ENCODE results near the gene IFNL4.
A peak's percentile ranks its signal among the peaks of the same experiment; 100 is the strongest.
"Not testable (repeated sequence)": the region's sequence is repeated elsewhere in the genome, so short reads cannot be mapped to it uniquely, and the experiment has no call there.

The IFNL4 gene

GRCh38 chr19:39219108-39219507 is 29.5 kb downstream of the IFNL4 start:
- not testable (repeated sequence) for DNase-seq (ENCODE audit: low spot score)

- DNase-seq (ENCODE audit: low spot score) = no peak
Observed at GRCh38 chr19:39218230-39219007, 30.2 kb downstream of the IFNL4 start.

GRCh38 chr19:39217094-39217493 is 31.6 kb downstream of the IFNL4 start:
- no peak for DNase-seq (ENCODE audit: low spot score)

DNA sequence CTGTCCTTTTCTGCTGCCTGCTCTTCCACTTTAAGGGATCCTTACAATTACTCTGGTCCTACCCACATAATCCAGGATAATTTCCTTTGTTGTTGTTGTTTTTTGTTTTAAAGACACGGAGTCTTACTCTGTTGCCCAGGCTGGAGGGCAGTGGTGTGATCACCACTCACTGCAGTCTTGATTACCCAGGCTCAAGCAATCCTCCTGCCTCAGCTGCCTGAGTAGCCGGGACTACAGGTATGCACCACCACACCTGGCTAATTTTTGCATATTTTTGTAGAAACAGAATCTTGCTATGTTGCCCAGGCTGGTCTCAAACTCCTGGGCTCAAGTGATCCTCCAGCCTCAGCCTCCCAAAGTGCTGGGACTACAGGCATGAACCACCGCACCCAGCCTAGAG is 33.3 kb downstream of the IFNL4 start:
- DNase-seq (ENCODE audit: low spot score) = not testable (repeated sequence)

GRCh38 chr19:39212375-39212742 is 36.3 kb downstream of the IFNL4 start:
- DNase-seq (ENCODE audit: low spot score) = no peak

- DNase-seq (ENCODE audit: low spot score) = no peak
Observed at GRCh38 chr19:39211731-39212374, 36.8 kb downstream of the IFNL4 start.

- no peak for DNase-seq (ENCODE audit: low spot score)
Observed at GRCh38 chr19:39209196-39209595, 39.5 kb downstream of the IFNL4 start.

DNA sequence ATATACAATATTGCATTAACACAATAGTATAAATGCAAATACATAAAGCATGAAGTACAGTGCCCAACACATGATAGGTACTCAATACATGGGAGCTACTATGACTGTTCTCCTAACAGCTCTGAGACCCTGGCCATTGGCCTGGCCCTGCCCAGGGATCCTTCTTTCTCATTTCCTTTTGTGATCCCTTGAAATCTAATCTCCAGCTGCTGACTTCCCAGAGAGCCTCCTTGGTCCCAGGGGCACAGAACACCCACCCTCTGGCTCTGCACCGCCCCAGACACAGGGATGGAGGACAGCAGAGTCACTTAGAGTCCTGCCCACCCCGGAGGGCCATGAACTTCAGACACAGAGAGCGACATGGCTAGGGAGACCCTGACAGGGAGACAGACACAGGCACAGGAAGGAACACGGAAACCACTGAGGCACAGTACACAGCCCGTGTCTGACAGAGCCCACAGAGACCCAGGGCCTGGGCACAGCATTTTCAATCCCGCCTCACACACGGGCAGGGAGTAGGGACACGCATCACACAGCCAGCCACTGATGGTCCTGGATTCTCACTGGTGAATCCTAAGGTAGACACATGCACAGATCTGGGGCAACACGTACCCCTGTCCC is 40.4 kb downstream of the IFNL4 start:
- no peak for DNase-seq (ENCODE audit: low spot score)

GRCh38 chr19:39207293-39207836 is 41.3 kb downstream of the IFNL4 start:
- no peak for DNase-seq (ENCODE audit: low spot score)

GRCh38 chr19:39206122-39206521 is 42.5 kb downstream of the IFNL4 start:
- DNase-seq (ENCODE audit: low spot score) = no peak

DNA sequence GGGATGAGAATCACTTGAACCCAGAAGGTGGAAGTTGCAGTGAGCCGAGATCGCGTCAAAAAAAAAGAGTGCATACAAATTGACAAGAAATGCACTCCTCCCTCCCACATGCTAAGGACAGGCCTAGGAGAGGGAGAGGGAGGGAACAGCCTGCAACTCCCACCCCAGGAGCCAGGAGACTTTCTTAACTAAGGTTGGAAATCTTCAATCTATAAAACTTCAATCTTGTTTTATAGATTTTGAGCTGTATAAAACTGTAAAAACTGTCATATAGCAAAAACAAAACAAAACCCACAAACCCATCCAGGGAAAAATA is 43.2 kb downstream of the IFNL4 start:
- no peak for DNase-seq (ENCODE audit: low spot score)

DNA sequence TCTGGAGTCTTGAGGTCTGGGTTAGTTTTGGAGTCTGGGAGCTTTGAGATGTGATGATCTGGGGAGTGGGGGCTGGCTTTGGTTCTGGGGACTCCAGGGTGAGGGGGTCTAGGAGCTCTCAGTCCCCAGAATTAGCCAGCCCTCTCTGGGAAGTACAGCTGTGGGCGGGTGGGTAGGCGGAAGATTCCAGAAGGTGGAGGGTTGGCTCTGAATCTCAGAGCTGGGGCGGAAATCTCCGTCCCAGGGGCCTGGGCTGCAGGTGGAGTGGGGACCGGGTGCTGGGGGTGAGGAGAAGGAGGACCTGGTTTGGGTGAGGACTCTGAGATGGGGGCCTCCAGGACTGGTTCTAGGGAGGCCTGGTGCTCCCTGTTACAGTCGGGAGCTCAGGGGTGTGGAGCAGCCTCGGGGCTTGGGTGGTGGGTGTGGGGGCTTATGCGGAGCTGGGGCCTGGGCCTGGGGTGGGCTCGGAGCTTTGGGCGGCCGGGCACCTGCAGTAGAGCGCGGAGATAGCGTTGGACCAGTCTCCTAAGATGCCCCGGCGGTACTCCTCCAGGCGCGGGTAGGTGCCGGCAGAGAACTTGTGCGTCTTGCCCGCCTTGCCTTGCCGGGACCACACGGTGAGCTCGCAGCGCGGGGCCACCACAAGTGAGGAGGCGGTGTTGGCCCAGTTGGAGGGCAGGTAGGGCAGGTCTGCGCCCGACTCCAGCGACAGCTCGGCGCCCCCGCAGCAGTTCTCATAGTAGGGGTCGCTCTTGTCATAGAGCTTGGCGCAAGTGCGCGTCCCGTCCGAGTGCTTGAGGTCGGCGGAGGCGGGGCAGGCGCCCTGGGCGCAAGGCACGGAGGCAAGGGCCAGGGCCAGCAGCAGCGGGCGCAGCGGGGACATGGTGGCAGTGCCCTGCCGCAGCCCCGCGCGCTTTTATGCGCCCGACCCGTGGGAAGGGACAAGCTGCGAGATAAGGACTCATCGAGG is 45.0 kb downstream of the IFNL4 start, which contains the start of gene SYCN:
SYCN (minus strand) TSS at position 892 of the 970 bp plus-strand sequence; CDS start at position 883, 9 bp downstream.
- no peak for DNase-seq (ENCODE audit: low spot score)

- DNase-seq (ENCODE audit: low spot score) = no peak
Observed at GRCh38 chr19:39202998-39203355, 45.7 kb downstream of the IFNL4 start.

DNA sequence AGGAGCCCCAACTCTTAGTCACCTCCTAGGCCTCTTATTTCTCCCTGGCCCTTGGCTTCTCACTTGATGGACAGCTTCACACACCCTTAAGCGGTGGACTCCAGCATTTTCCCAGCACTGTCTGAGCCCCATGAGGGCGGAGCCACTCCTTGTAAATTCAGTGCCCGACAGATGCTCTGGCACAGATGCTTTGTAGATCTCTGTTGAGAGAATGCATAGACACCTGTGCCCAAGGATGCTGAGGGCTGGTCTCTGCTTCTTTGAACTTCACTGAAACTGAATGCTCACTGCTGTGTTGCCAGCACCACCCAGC is 47.9 kb downstream of the IFNL4 start:
- no peak for DNase-seq (ENCODE audit: low spot score)

DNA sequence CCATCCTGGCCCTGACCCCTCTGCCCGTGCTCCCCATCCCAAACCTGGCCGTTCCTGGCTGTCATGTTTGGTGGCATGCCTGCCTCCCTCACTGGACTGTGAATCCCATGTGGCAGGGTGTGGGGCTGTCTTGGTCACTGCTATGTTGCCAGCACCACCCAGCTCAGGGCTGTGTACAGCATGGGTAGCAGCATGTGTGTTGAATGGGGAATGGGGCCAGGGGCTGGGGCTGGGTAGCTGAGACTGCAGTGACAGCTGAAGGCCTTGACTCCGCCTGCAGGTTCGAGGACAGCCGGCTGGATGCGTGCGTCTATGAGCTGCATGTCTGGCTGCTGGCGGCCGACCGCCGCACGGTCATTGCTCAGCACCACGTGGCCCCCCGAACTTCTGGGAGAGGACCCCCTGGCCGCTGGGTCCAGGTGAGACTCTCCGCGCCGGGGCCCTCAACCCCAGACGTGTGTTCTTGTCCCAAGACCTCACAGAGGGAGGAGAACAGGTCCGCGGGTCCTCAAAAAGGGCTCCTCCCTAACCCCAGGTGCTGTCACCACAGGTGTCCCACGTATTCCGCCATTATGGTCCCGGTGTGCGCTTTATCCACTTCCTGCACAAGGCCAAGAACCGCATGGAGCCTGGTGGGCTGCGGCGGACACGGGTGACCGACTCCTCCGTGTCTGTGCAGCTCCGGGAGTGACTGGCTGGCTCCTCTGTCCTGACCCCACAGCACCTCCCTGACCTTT is 48.4 kb downstream of the IFNL4 start:
- no peak for DNase-seq (ENCODE audit: low spot score)

DNA sequence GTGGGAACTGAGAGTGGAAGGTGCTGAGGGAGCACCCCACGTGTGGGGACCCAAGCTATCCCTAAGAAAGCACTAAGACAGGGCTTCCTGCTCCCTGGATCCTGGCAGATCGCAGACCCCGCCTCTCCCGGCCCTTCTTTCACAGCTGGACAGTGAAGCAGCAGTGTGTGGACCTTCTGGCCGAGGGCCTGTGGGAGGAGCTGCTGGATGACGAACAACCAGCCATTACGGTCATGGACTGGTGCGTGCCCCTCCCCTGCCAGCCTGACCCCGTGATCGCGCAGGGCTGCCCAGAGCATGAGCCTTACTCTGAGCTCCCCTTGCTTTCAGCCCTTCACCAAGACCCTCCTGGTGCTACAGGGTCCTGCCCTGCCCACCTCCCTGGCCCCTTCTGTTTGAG is 49.6 kb downstream of the IFNL4 start:
- peak; percentile 53 for DNase-seq (ENCODE audit: low spot score)

DNA sequence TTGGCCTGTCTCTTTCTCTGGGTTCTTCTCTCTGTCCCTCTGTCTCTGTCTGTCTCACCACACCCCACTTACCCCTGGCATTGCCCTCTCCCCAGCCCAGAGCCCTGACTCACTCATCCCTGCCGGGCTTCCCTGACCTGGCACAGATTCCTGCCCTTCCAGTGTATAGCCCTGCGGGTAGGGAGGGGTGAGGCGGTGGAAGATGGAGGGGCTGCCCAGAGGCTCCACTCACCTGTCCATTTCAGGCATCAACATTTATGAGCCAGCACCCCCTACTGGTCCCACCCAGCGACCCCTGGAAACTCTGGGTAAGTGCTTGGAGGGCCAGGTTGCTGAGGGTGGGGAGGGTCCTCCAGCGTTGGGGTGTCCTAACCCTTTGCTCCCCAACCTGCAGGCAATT is 50.8 kb downstream of the IFNL4 start:
- DNase-seq (ENCODE audit: low spot score) = no peak

DNA sequence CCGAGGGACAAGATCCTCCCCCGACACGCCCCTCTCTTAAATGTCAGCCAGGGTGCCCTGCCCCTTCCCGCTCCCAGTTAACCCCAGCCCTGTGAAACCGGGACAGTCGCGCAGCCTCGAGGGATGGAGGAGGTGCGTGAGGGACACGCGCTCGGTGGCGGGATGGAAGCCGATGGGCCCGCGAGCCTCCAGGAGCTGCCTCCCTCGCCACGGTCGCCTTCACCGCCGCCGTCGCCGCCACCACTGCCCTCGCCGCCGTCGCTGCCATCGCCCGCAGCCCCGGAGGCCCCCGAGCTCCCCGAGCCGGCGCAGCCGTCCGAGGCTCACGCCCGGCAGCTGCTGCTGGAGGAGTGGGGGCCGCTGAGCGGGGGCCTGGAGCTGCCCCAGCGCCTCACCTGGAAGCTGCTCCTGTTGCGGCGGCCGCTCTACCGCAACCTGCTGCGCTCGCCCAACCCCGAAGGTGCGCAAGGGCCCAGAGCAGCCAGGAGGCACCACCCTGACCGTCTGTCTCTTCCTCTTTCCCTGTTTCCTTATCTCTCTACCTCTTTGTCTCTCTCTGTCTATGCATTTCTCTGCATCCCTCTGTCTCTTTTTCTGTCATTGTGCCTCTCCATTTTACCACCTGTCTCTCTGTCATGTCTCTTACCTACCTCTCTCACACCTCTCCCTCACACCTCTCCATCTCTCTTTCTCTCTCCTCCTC is 51.6 kb downstream of the IFNL4 start, which contains the start of gene NCCRP1:
NCCRP1 (plus strand) TSS at position 105 of the 703 bp plus-strand sequence; CDS start at position 124, 19 bp downstream.
- DNase-seq (ENCODE audit: low spot score) = no peak

DNA sequence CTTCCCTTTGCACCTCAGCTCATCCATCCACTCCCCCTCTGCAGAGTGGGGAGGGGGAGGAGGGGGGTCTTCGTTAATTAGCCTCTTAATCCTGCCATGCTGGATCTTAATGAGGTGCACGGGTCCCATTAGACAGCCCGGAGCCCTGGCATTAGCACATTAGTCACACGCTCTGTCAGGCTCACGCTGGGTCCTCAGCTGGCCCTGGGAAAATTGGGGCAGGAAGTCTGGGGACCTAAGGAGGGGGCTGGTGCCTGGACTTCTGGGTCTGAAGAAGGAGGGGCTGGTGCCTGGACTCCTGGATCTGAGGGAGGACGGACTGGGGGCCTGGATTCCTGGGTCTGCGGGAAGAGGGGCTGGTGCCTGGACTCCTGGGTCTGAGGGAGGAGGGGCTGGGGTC is 52.3 kb downstream of the IFNL4 start:
- no peak for DNase-seq (ENCODE audit: low spot score)

All from putamen (tissue), 1 donor.